ENCODE results near the gene PATL1.
A peak's percentile ranks its signal among the peaks of the same experiment; 100 is the strongest.
"Not testable (repeated sequence)": the region's sequence is repeated elsewhere in the genome, so short reads cannot be mapped to it uniquely, and the experiment has no call there.

PATL1 gene, protein sequence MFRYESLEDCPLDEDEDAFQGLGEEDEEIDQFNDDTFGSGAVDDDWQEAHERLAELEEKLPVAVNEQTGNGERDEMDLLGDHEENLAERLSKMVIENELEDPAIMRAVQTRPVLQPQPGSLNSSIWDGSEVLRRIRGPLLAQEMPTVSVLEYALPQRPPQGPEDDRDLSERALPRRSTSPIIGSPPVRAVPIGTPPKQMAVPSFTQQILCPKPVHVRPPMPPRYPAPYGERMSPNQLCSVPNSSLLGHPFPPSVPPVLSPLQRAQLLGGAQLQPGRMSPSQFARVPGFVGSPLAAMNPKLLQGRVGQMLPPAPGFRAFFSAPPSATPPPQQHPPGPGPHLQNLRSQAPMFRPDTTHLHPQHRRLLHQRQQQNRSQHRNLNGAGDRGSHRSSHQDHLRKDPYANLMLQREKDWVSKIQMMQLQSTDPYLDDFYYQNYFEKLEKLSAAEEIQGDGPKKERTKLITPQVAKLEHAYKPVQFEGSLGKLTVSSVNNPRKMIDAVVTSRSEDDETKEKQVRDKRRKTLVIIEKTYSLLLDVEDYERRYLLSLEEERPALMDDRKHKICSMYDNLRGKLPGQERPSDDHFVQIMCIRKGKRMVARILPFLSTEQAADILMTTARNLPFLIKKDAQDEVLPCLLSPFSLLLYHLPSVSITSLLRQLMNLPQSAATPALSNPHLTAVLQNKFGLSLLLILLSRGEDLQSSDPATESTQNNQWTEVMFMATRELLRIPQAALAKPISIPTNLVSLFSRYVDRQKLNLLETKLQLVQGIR

DNA sequence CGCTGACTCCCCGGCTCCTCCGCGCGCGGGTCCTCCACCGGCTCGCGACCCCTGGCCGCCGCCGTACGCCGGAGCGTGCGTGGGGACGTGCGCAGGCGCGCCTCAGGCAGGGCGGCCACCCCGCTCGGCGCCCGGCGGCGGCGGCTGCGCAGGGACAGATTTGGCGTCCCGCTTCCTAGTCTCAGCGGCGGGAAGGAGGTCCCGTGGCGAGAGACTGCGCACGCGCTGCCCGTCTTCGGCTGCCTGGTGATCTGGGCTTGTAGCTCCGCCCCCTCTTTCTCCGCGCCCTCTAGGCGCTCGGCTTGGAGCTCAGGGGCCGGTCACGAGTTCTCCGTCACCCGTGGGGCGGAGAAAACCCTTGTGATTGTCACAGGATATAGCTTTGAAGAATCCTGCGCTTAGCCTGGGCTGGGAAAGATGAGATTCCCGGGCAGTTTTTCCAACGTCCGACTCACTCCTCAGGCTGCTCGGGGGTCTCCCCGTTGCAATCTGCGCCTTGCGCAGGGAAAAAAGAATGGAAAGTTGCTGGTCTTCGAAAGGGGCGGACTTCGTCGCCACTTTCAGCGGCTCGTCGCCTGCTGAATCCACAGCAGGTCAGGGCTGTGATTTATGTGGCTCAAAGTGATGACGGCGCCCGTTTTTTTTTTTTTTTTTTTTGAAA, at the start of gene PATL1:
Gene PATL1 (minus strand): TSS at position 88 of the 661 bp plus-strand sequence. CDS start 142 bp downstream, outside the sequence.
- Histone ChIP-seq H3K36me3 (ENCODE audit: control insufficient read depth in 2 of 2, insufficient read depth in 2 of 2, low read length in 2 of 2) (peaks cover 13 to 17% of the 10 kb centered on the region in 2 donors), H3K4me1 (ENCODE audit: control insufficient read depth in 2 of 2, insufficient read depth in 2 of 2, low read length in 2 of 2) (peaks cover 17 to 18% of the 10 kb centered on the region in 2 donors), H3K4me3 (ENCODE audit: low read length in 2 of 2) (peak within 1 kb of the TSS; percentile 70 to 96), H3K9ac (ENCODE audit: low read depth in 1 of 2, low read length in 2 of 2) (peak within 1 kb of the TSS; percentile 86 to 98), H3K27me3 (ENCODE audit: control insufficient read depth in 2 of 2, insufficient read depth in 2 of 2, low read length in 2 of 2) (no peaks in the 10 kb centered on the region), H3K27ac (ENCODE audit: low read depth in 2 of 2, low read length in 2 of 2) (peak within 1 kb of the TSS; percentile 98), H3K9me3 (ENCODE audit: control insufficient read depth in 2 of 2, low read length in 2 of 2) (no peaks in the 10 kb centered on the region)

DNA sequence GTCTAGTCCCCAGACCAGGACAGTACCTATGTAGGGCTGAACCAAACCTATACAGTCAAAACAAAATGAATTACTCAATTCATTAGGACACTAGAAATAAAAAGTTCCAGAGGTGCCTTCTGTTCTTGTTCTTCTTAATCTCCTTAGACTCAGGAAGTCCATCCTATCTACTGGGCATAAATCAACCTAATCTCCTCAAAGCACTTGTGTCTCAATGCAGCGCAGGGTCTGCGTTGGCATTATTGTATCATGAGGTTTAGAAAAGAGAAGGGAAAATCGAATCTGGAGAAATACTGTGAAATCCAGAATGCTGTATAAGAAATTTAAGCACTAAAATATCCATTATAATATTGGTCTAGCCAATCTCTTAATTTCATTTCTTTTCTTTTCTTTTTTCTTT, 47.2 kb upstream of the PATL1 start:
- H3K27ac ChIP-seq (ENCODE audit: low read depth in 2 of 2, low read length in 2 of 2): no peak overlapping the region
- H3K36me3 ChIP-seq (ENCODE audit: control insufficient read depth in 2 of 2, insufficient read depth in 2 of 2, low read length in 2 of 2): no peaks in the 10 kb centered on the region
- H3K27me3 ChIP-seq (ENCODE audit: control insufficient read depth in 2 of 2, insufficient read depth in 2 of 2, low read length in 2 of 2): no peaks in the 10 kb centered on the region
- H3K4me1 ChIP-seq (ENCODE audit: control insufficient read depth in 2 of 2, insufficient read depth in 2 of 2, low read length in 2 of 2): no peaks in the 10 kb centered on the region
- no peaks in the 10 kb centered on the region for H3K9me3 ChIP-seq (ENCODE audit: control insufficient read depth in 2 of 2, low read length in 2 of 2)
- H3K9ac ChIP-seq (ENCODE audit: low read depth in 1 of 2, low read length in 2 of 2): no peak overlapping the region
- no peak overlapping the region for H3K4me3 ChIP-seq (ENCODE audit: low read length in 2 of 2)

DNA sequence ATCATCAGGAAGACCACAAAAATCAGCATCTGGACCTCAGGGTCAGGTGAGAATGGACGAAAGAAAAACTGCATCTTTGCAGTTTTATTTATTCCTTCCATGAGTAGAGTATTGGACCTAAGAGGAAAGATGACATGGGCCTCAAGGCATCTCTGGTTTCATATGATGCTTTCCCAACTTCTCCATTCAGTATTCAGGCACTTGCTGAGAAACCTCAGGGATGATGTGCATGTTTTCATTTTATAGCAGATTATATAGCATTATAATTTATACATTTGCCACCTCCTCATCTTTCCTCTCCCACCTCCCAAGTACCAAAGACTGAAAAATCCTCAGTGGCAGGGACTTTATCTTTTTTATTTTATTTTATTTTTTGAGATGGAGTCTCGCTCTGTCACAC, 44.9 kb upstream of the PATL1 start, which contains the start of gene OR10V1:
Gene OR10V1 (minus strand): TSS at position 101 of the 400 bp plus-strand sequence. CDS start 0 bp downstream, at position 101.
- Histone ChIP-seq H3K27ac (ENCODE audit: low read depth in 2 of 2, low read length in 2 of 2) (no peak within 1 kb of the TSS), H3K9ac (ENCODE audit: low read depth in 1 of 2, low read length in 2 of 2) (no peak within 1 kb of the TSS), H3K9me3 (ENCODE audit: control insufficient read depth in 2 of 2, low read length in 2 of 2) (no peaks in the 10 kb centered on the region), H3K4me1 (ENCODE audit: control insufficient read depth in 2 of 2, insufficient read depth in 2 of 2, low read length in 2 of 2) (no peaks in the 10 kb centered on the region), H3K27me3 (ENCODE audit: control insufficient read depth in 2 of 2, insufficient read depth in 2 of 2, low read length in 2 of 2) (no peaks in the 10 kb centered on the region), H3K36me3 (ENCODE audit: control insufficient read depth in 2 of 2, insufficient read depth in 2 of 2, low read length in 2 of 2) (no peaks in the 10 kb centered on the region), H3K4me3 (ENCODE audit: low read length in 2 of 2) (no peak within 1 kb of the TSS)

DNA sequence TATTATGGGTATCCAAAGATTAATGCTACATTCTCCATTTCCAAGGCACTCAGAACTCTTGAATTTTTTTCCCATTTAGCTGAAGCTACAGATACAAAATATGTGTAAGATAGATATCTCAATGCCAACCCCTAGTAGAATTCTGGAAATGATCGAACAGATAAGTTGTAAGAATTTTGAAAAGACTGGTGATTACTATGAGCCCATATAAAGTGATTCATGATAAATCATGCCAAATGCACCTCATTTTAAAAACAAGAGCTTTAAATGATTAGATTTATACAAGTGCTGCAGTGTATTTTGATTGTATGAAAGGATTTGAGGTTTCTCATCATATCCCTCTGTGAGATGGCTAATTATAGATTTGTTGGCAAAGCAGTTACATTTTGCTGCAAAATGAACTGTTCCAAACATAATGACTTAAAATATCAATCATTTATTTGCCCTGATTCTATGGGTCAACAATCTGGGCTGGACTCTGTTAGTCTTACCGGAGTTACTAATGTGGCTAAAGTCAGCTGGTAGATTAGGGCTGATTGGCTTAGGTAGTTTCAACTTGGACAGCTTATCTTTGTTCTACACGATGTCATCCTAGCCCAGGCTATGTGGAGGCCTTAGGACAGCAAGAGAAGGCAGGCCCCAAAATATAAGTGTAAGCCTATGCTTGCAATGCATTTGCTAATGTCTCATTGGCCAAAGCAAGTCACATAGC, 41.5 kb upstream of the PATL1 start:
- no peak overlapping the region for H3K4me3 ChIP-seq (ENCODE audit: low read length in 2 of 2)
- no peak overlapping the region for H3K9ac ChIP-seq (ENCODE audit: low read depth in 1 of 2, low read length in 2 of 2)
- no peaks in the 10 kb centered on the region for H3K36me3 ChIP-seq (ENCODE audit: control insufficient read depth in 2 of 2, insufficient read depth in 2 of 2, low read length in 2 of 2)
- no peak overlapping the region for H3K27ac ChIP-seq (ENCODE audit: low read depth in 2 of 2, low read length in 2 of 2)
- peaks cover 0 to 4% of the 10 kb centered on the region in 2 donors for H3K4me1 ChIP-seq (ENCODE audit: control insufficient read depth in 2 of 2, insufficient read depth in 2 of 2, low read length in 2 of 2)
- H3K9me3 ChIP-seq (ENCODE audit: control insufficient read depth in 2 of 2, low read length in 2 of 2): no peaks in the 10 kb centered on the region
- no peaks in the 10 kb centered on the region for H3K27me3 ChIP-seq (ENCODE audit: control insufficient read depth in 2 of 2, insufficient read depth in 2 of 2, low read length in 2 of 2)

DNA sequence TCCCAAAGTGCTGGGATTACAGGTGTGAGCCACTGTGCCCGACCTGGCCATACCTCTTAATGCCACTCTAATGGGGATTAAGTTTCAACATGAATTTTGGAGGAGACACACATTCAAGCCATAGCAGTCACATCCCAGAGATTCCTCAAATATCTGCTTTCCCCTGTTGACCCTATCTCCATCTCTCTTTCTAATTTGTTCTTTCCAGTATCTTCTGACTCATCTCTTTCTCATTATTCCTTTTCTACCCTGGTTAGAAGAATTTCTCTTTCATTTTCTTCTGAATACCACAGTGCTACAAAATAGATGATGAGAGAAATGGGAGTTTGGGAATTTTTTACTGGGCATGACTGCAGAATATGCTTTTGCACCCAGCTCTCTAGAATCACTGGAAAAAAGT, 39.7 kb upstream of the PATL1 start:
- H3K36me3 ChIP-seq (ENCODE audit: control insufficient read depth in 2 of 2, insufficient read depth in 2 of 2, low read length in 2 of 2): no peaks in the 10 kb centered on the region
- no peak overlapping the region for H3K4me3 ChIP-seq (ENCODE audit: low read length in 2 of 2)
- H3K9me3 ChIP-seq (ENCODE audit: control insufficient read depth in 2 of 2, low read length in 2 of 2): no peaks in the 10 kb centered on the region
- H3K27me3 ChIP-seq (ENCODE audit: control insufficient read depth in 2 of 2, insufficient read depth in 2 of 2, low read length in 2 of 2): no peaks in the 10 kb centered on the region
- peaks cover 0 to 4% of the 10 kb centered on the region in 2 donors for H3K4me1 ChIP-seq (ENCODE audit: control insufficient read depth in 2 of 2, insufficient read depth in 2 of 2, low read length in 2 of 2)
- H3K27ac ChIP-seq (ENCODE audit: low read depth in 2 of 2, low read length in 2 of 2): no peak overlapping the region
- H3K9ac ChIP-seq (ENCODE audit: low read depth in 1 of 2, low read length in 2 of 2): no peak overlapping the region

DNA sequence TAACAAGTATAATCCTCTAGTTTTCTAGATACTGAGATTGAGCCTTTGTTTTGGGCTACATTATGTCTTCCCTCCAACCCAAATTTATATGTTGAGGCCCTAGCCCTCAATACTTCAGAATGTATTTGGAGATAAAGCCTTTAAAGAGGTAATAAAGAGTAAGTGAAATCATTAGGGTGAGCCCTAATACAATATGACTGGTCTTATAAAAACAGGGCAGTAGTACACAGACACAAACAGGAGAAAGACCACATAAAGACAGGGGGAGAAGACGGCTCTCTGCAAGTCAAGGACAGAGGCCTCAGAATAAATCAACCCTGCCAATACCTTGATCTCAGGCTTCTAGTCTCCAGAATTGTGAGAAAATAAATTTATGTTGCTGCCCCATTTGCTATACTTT, 38.5 kb upstream of the PATL1 start:
- no peaks in the 10 kb centered on the region for H3K27me3 ChIP-seq (ENCODE audit: control insufficient read depth in 2 of 2, insufficient read depth in 2 of 2, low read length in 2 of 2)
- no peak overlapping the region for H3K4me3 ChIP-seq (ENCODE audit: low read length in 2 of 2)
- H3K9ac ChIP-seq (ENCODE audit: low read depth in 1 of 2, low read length in 2 of 2): no peak overlapping the region
- peaks cover 0 to 4% of the 10 kb centered on the region in 2 donors for H3K4me1 ChIP-seq (ENCODE audit: control insufficient read depth in 2 of 2, insufficient read depth in 2 of 2, low read length in 2 of 2)
- no peaks in the 10 kb centered on the region for H3K9me3 ChIP-seq (ENCODE audit: control insufficient read depth in 2 of 2, low read length in 2 of 2)
- H3K36me3 ChIP-seq (ENCODE audit: control insufficient read depth in 2 of 2, insufficient read depth in 2 of 2, low read length in 2 of 2): no peaks in the 10 kb centered on the region
- no peak overlapping the region for H3K27ac ChIP-seq (ENCODE audit: low read depth in 2 of 2, low read length in 2 of 2)

DNA sequence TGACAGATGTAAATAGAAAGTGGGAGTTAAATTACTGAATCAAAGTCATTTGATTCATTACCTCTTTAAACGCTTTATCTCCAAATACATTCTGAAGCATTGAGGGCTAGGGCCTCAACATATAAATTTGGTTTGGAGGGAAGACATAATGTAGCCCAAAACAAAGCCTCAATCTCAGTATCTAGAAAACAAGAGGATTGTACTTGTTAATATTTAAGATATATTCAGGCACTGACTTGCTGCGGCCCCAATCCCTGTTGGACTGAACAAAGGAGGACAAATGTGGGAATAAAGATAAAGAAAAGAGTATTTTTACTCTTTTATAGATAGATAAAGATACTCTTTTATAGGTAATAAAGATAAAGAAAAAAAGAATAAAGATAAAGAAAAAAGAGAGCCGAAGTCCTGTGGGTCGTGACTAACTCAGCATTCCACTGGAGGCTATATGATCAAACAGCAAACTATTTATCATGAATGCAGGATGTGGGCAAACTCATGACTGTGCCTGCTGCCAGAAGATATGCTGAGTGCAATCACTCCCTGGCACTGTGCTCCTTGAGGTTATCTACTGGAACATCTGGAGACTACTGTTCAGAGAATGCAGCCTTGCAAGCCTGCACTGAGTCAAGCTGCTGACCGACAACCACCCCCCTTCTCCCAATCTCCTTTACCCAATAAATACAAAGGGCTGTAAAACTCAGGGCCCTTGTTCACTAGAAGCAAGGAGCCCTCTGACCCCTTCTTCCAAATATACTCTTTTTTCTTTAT, 37.9 kb upstream of the PATL1 start:
- Histone ChIP-seq H3K36me3 (ENCODE audit: control insufficient read depth in 2 of 2, insufficient read depth in 2 of 2, low read length in 2 of 2) (no peaks in the 10 kb centered on the region), H3K27me3 (ENCODE audit: control insufficient read depth in 2 of 2, insufficient read depth in 2 of 2, low read length in 2 of 2) (no peaks in the 10 kb centered on the region), H3K4me3 (ENCODE audit: low read length in 2 of 2) (no peak overlapping the region)

DNA sequence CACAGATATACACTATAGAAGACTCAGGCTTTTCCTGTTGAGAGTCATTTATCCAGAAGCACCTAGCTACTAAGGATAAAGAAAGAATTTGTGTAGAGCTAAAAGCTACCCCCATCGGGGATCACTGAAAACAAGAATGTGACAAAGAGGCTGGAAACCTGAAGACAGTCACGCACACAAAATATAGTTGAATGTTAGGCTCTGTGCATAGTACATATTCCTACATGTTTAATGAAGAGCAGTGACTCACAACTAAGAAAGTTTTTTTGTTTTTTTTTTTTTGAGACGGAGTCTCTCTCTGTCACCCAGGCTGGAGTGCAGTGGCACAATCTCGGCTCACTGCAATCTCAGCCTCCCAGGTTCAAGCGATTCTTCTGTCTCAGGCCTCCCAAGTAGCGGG, 36.5 kb upstream of the PATL1 start:
- H3K27ac ChIP-seq (ENCODE audit: low read depth in 2 of 2, low read length in 2 of 2): no peak overlapping the region
- no peaks in the 10 kb centered on the region for H3K27me3 ChIP-seq (ENCODE audit: control insufficient read depth in 2 of 2, insufficient read depth in 2 of 2, low read length in 2 of 2)
- H3K4me1 ChIP-seq (ENCODE audit: control insufficient read depth in 2 of 2, insufficient read depth in 2 of 2, low read length in 2 of 2): peaks cover 0 to 4% of the 10 kb centered on the region in 2 donors
- no peaks in the 10 kb centered on the region for H3K9me3 ChIP-seq (ENCODE audit: control insufficient read depth in 2 of 2, low read length in 2 of 2)
- no peak overlapping the region for H3K4me3 ChIP-seq (ENCODE audit: low read length in 2 of 2)
- no peaks in the 10 kb centered on the region for H3K36me3 ChIP-seq (ENCODE audit: control insufficient read depth in 2 of 2, insufficient read depth in 2 of 2, low read length in 2 of 2)
- no peak overlapping the region for H3K9ac ChIP-seq (ENCODE audit: low read depth in 1 of 2, low read length in 2 of 2)

More for the DNA sequence above, 37.9 kb upstream of the PATL1 start:
- Histone ChIP-seq H3K9ac (ENCODE audit: low read depth in 1 of 2, low read length in 2 of 2) (no peak overlapping the region), H3K4me1 (ENCODE audit: control insufficient read depth in 2 of 2, insufficient read depth in 2 of 2, low read length in 2 of 2) (peaks cover 0 to 4% of the 10 kb centered on the region in 2 donors), H3K27ac (ENCODE audit: low read depth in 2 of 2, low read length in 2 of 2) (no peak overlapping the region), H3K9me3 (ENCODE audit: control insufficient read depth in 2 of 2, low read length in 2 of 2) (no peaks in the 10 kb centered on the region)

DNA sequence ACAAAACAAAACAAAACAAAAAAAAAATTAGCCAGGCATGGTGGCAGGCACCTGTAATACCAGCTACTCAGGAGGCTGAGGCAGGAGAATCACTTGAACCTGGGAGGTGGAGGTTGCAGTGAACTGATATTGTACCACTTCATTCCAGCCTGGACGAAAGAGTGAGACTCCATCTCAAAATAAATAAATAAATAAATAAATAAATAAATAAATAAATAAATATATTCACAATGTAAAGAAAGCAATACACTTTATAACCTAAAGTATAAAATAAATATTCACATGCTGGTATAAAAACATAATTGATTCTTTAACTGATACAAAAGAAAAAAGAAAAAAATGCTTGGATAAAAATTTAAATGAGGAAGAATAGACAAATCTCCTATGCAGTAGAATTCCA, 34.7 kb upstream of the PATL1 start:
- H3K36me3 ChIP-seq (ENCODE audit: control insufficient read depth in 2 of 2, insufficient read depth in 2 of 2, low read length in 2 of 2); H3K4me3 ChIP-seq (ENCODE audit: low read length in 2 of 2); H3K9ac ChIP-seq (ENCODE audit: low read depth in 1 of 2, low read length in 2 of 2); H3K27ac ChIP-seq (ENCODE audit: low read depth in 2 of 2, low read length in 2 of 2); H3K9me3 ChIP-seq (ENCODE audit: control insufficient read depth in 2 of 2, low read length in 2 of 2); H3K27me3 ChIP-seq (ENCODE audit: control insufficient read depth in 2 of 2, insufficient read depth in 2 of 2, low read length in 2 of 2); H3K4me1 ChIP-seq (ENCODE audit: control insufficient read depth in 2 of 2, insufficient read depth in 2 of 2, low read length in 2 of 2): not testable (repeated sequence)
